GM12878 (cell line): ENCODE measurements around the gene MITF. TPM values are rescaled to one million over a fixed set of nuclear protein-coding genes. Genes with fewer than 3 reads are reported as not detected.

Experiments used
- ATAC-seq: fragments of 200-7000 bp; cut with Tn5 transposase; 3 replicates; pipeline ENCODE4 v1.9.1; 2020; ENCODE audit warnings: mild to moderate bottlenecking, moderate library complexity
- BruUV-seq: library from RNA; stranded (reverse); fragments of 400-500 nt; replicated peaks from 2 replicates; lab custom pipeline; 2021; lab: Mats Ljungman, UMichigan
- CTCF ChIA-PET: fragments of 300-600 bp; sonication (Branson Sonifier 250); formaldehyde crosslinking; extraction: SDS; loops from one replicate; lab custom pipeline; 2021; ENCODE audit warnings: inconsistent platforms; lab: Yijun Ruan, JAX
- POLR2A ChIA-PET: fragments of 350-600 bp; formaldehyde crosslinking; extraction: SDS; loops from one replicate; lab custom pipeline; 2021; ENCODE audit warnings: inconsistent platforms; lab: Charles Lee
- RAD21 ChIA-PET: fragments of 300-600 bp; sonication (Branson Sonifier 250); formaldehyde crosslinking; loops from one replicate; lab custom pipeline; 2023; ENCODE audit warnings: antibody characterized with exemption; ENCODE audit not compliant: unreplicated experiment; lab: Charles Lee
- SMC1A ChIA-PET: fragments of 300-600 bp; sonication (Branson Sonifier 250); formaldehyde crosslinking; loops from one replicate; lab custom pipeline; 2023; ENCODE audit not compliant: unreplicated experiment, uncharacterized antibody; lab: Charles Lee
- DNase-seq: peaks from one replicate; pipeline ENCODE4 v3.0.0-alpha.2; 2011; ENCODE audit warnings: low read depth, low spot score
- FAIRE-seq: peaks from 3 replicates; lab custom pipeline; 2011; peaks lifted over from hg19 to GRCh38; lab: Jason Lieb, UNC
- H2AFZ ChIP-seq: 2 replicates; pipeline ENCODE4 v1.6.0; 2011; ENCODE audit warnings: low read depth, low read length, control low read depth; ENCODE audit not compliant: control insufficient read depth
- H3K27ac ChIP-seq: 2 replicates; pipeline ENCODE4 v1.5.1; 2011; ENCODE audit warnings: control low read depth; ENCODE audit not compliant: control insufficient read depth, insufficient read depth
- H3K27me3 ChIP-seq, 2 experiments: replicated peaks in 1 of 2; 2 replicates each; pipeline versions ENCODE4 v1.6.0 to v1.6.1; 2011; ENCODE audit warnings: low read length in 1 of 2; ENCODE audit not compliant: control insufficient read depth in 2 of 2, insufficient read depth in 2 of 2
- H3K36me3 ChIP-seq, 2 experiments: 2 replicates each; pipeline ENCODE4 v1.5.1; 2011; ENCODE audit warnings: low read length in 1 of 2; ENCODE audit not compliant: control insufficient read depth in 2 of 2, insufficient read depth in 2 of 2
- H3K4me1 ChIP-seq: 2 replicates; pipeline ENCODE4 v1.6.1; 2011; ENCODE audit warnings: mild to moderate bottlenecking, low read length, moderate library complexity, mixed read lengths; ENCODE audit not compliant: control insufficient read depth, insufficient read depth
- H3K4me2 ChIP-seq: 2 replicates; pipeline ENCODE4 v1.6.0; 2011; ENCODE audit warnings: control low read depth; ENCODE audit not compliant: control insufficient read depth, insufficient read depth
- H3K4me3 ChIP-seq: fragments of 200-600 bp; sonication (generic); 2 replicates; pipeline ENCODE4 v1.5.1; 2016
- H3K79me2 ChIP-seq: 2 replicates; pipeline ENCODE4 v1.6.0; 2011; ENCODE audit warnings: low read length; ENCODE audit not compliant: control insufficient read depth, insufficient read depth
- H3K9ac ChIP-seq: 2 replicates; pipeline ENCODE4 v1.8.0; 2011; ENCODE audit warnings: low read length, control low read depth, mixed read lengths; ENCODE audit not compliant: control insufficient read depth, insufficient read depth
- H3K9me3 ChIP-seq: replicated peaks from 3 replicates; pipeline ENCODE4 v1.5.1; 2011; ENCODE audit warnings: mild to moderate bottlenecking, low read length; ENCODE audit not compliant: control insufficient read depth, insufficient read depth
- H4K20me1 ChIP-seq: 2 replicates; pipeline ENCODE4 v1.6.0; 2011; ENCODE audit not compliant: control insufficient read depth, insufficient read depth
- KDM1A ChIP-seq: fragments of 200-600 bp; sonication (generic); IDR thresholded peaks from 2 replicates; pipeline ENCODE4 v1.6.1; 2016; ENCODE audit warnings: borderline replicate concordance
- LARP7 ChIP-seq: fragments of 450-650 bp; IDR thresholded peaks from 2 replicates; pipeline ENCODE4 v1.6.1; 2017; ENCODE audit warnings: mild to moderate bottlenecking
- NR2C2 ChIP-seq: IDR thresholded peaks from 2 replicates; pipeline ENCODE4 v1.6.1; 2011; ENCODE audit warnings: borderline replicate concordance, low read depth; ENCODE audit not compliant: control insufficient read depth, insufficient read length
- POLR2A ChIP-seq: IDR thresholded peaks from 2 replicates; pipeline ENCODE4 v1.6.1; 2011; ENCODE audit warnings: low read depth, mild to moderate bottlenecking, low read length
- WGBS: methylation state at CpG from one replicate; pipeline ENCODE4 v1.1.6; 2016; ENCODE audit warnings: low lambda C conversion rate; ENCODE audit not compliant: insufficient replicate concordance, insufficient coverage; ENCODE audit errors: missing lambda C conversion rate; 5-methylcytosine and 5-hydroxymethylcytosine counted together
- in situ Hi-C: fragments of 300-500 bp; cut with MboI; formaldehyde crosslinking; loops from 9 replicates; pipeline ENCODE4 v1.14.3; 2018; ENCODE audit warnings: mixed read lengths
- intact Hi-C: fragments of 100-400 bp; cut with micrococcal nuclease; formaldehyde crosslinking; loops from one replicate; pipeline ENCODE4 v1.14.2; 2022; ENCODE audit not compliant: unreplicated experiment
- polyA plus RNA-seq, 11 experiments: library from polyadenylated mRNA; depleted of rRNA in 4 of 11; unstranded in 6 of 11; stranded (reverse) in 5 of 11; fragments of >200 nt; fragmentation: Nextera tagmentation in 4 of 11; fragmentation: Illumina TruSeq in 1 of 11; extraction: Ambion mirVana in 4 of 11; extraction: Trizol in 1 of 11; gene quantifications; 1 replicate in 1 of 11; 2 replicates in 10 of 11; pipeline versions ENCODE4 v1.2.1 to v1.2.3, GENCODE V29; 2011 to 2016; ENCODE audit warnings: inconsistent platforms in 2 of 11, missing spikeins in 2 of 11, low read depth in 1 of 11
- total RNA-seq, 4 experiments: library from RNA; depleted of rRNA in 3 of 4; stranded (reverse); fragments of >200 nt in 3 of 4; fragmentation: Illumina TruSeq in 1 of 4; extraction: Trizol in 1 of 4; gene quantifications; 2 replicates each; pipeline versions ENCODE4 v1.2.1 to v1.2.3, GENCODE V29; 2013 to 2021
- TF ChIP-seq, protein P1 (sequence below): IDR thresholded peaks from 2 replicates; pipeline ENCODE4 v1.6.1; 2012; ENCODE audit warnings: mild to moderate bottlenecking, low read depth, low read length

Gene MITF
- total and polyA plus RNA-seq, 10 of the 15 experiments (the other 5 are each of a cell fraction or from before 2014, with no cell fraction given), result under 0.01 to 0.90 (median 0.06) TPM; not detected in 3

DNA sequence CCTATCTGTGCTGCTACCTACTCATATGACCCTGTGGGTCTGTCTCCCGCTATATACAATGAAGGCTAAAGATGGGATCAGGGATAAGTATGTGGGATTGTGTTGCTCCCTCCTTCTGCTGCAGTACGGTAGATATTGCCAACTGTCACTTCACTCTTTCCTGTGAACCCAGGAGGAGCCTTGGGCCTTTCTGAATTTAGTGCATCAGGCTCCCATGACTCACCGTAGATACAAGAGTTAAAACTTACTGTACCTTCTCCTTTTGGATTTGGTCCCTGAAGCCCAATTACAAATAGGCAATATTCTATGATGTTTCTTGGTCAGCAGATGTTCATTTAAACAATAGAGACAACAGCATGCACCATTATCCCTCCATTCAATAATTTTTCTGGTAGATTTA is 27.4 kb downstream of the MITF start:
- CTCF ChIA-PET, result no interaction called here
- 59% methylated on average over 3 of the region's 3 CpGs for WGBS
- RAD21 ChIA-PET, result no interaction called here
- H3K9ac ChIP-seq, result no peak overlapping the region
- H3K4me1 ChIP-seq, result no peaks in the 10 kb centered on the region
- ATAC-seq, result no peak
- SMC1A ChIA-PET, result no interaction called here
- DNase-seq, result no peak
- TF ChIP-seq POLR2A (no peak), KDM1A (no peak), LARP7 (no peak), NR2C2 (no peak)
- TF ChIP-seq, protein P1, sequence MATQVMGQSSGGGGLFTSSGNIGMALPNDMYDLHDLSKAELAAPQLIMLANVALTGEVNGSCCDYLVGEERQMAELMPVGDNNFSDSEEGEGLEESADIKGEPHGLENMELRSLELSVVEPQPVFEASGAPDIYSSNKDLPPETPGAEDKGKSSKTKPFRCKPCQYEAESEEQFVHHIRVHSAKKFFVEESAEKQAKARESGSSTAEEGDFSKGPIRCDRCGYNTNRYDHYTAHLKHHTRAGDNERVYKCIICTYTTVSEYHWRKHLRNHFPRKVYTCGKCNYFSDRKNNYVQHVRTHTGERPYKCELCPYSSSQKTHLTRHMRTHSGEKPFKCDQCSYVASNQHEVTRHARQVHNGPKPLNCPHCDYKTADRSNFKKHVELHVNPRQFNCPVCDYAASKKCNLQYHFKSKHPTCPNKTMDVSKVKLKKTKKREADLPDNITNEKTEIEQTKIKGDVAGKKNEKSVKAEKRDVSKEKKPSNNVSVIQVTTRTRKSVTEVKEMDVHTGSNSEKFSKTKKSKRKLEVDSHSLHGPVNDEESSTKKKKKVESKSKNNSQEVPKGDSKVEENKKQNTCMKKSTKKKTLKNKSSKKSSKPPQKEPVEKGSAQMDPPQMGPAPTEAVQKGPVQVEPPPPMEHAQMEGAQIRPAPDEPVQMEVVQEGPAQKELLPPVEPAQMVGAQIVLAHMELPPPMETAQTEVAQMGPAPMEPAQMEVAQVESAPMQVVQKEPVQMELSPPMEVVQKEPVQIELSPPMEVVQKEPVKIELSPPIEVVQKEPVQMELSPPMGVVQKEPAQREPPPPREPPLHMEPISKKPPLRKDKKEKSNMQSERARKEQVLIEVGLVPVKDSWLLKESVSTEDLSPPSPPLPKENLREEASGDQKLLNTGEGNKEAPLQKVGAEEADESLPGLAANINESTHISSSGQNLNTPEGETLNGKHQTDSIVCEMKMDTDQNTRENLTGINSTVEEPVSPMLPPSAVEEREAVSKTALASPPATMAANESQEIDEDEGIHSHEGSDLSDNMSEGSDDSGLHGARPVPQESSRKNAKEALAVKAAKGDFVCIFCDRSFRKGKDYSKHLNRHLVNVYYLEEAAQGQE, result no peak
- TF ChIP-seq, all 136 proteins: peak for 0
- H3K36me3 ChIP-seq, result no peaks in the 10 kb centered on the region
- H3K27me3 ChIP-seq, result no peaks in the 10 kb centered on the region
- no peak overlapping the region for H3K4me2 ChIP-seq
- no peaks in the 10 kb centered on the region for H4K20me1 ChIP-seq
- POLR2A ChIA-PET, result no interaction called here
- H3K4me3 ChIP-seq, result no peak overlapping the region
- intact Hi-C loops (no loop called here), in situ Hi-C loops (no loop called here)
- BruUV-seq, result no TSS peak
- no peak for FAIRE-seq
- H2AFZ ChIP-seq, result no peak overlapping the region
- no peaks in the 10 kb centered on the region for H3K79me2 ChIP-seq
- no peak overlapping the region for H3K27ac ChIP-seq
- H3K9me3 ChIP-seq, result no peaks in the 10 kb centered on the region
